Liver (tissue), 9 donors: Measurements from ENCODE around the gene SEZ6L2. TPM values are rescaled to one million over a fixed set of nuclear protein-coding genes. Genes with fewer than 3 reads are reported as not detected.

Source experiments
- DNase-seq: peaks from one replicate; pipeline ENCODE4 v3.0.0-alpha.2; 2017; ENCODE audit warnings: low spot score
- H3K27ac ChIP-seq, 2 donors: one replicate each; pipeline ENCODE4 v1.7.0; 2013; ENCODE audit warnings: inconsistent platforms in 2 of 2, low read length in 2 of 2, control low read depth in 1 of 2, low read depth in 1 of 2, mild to moderate bottlenecking in 1 of 2
- H3K27me3 ChIP-seq, 4 donors: one replicate each; pipeline versions ENCODE4 v1.6.1 to v1.7.0; 2013; ENCODE audit warnings: low read length in 3 of 4, inconsistent platforms in 1 of 4, mild to moderate bottlenecking in 1 of 4, moderate library complexity in 1 of 4; ENCODE audit not compliant: control insufficient read depth in 4 of 4, insufficient read depth in 4 of 4
- H3K36me3 ChIP-seq, 4 donors: one replicate each; pipeline versions ENCODE4 v1.6.1 to v1.7.0; 2013; ENCODE audit warnings: low read length in 3 of 4, mild to moderate bottlenecking in 3 of 4, low read depth in 1 of 4, moderate library complexity in 1 of 4; ENCODE audit not compliant: control insufficient read depth in 4 of 4, insufficient read depth in 3 of 4
- H3K4me1 ChIP-seq, 4 donors: one replicate each; pipeline versions ENCODE4 v1.6.1 to v1.7.0; 2013; ENCODE audit warnings: low read length in 3 of 4, mild to moderate bottlenecking in 3 of 4, moderate library complexity in 1 of 4; ENCODE audit not compliant: control insufficient read depth in 4 of 4, insufficient read depth in 4 of 4
- H3K4me3 ChIP-seq, 3 donors: one replicate each; pipeline versions ENCODE4 v1.6.1 to v1.7.0; 2013; ENCODE audit warnings: low read length in 3 of 3, control low read depth in 1 of 3, low read depth in 1 of 3, mild to moderate bottlenecking in 1 of 3
- H3K9ac ChIP-seq, 2 donors: one replicate each; pipeline ENCODE4 v1.7.0; 2013; ENCODE audit warnings: low read length in 2 of 2, mild to moderate bottlenecking in 2 of 2, moderate library complexity in 2 of 2, control low read depth in 1 of 2, low read depth in 1 of 2
- H3K9me3 ChIP-seq, 4 donors: one replicate each; pipeline versions ENCODE4 v1.6.1 to v1.7.0; 2013; ENCODE audit warnings: low read length in 3 of 4; ENCODE audit not compliant: control insufficient read depth in 4 of 4
- FOXA1 ChIP-seq: IDR thresholded peaks from 2 replicates; pipeline ENCODE4 v1.6.1; 2016; ENCODE audit warnings: antibody characterized with exemption
- GABPA ChIP-seq, 2 donors: IDR thresholded peaks in 1 of 2; conservative IDR thresholded peaks in 1 of 2; 2 replicates each; pipeline ENCODE4 v1.6.1; 2016; ENCODE audit warnings: antibody characterized with exemption in 2 of 2, mild to moderate bottlenecking in 1 of 2, moderate library complexity in 1 of 2
- HNF4A ChIP-seq, 2 donors: conservative IDR thresholded peaks; 2 replicates each; pipeline ENCODE4 v1.6.1; 2016; ENCODE audit warnings: antibody characterized with exemption in 2 of 2, mild to moderate bottlenecking in 2 of 2
- HNF4G ChIP-seq: IDR thresholded peaks from 2 replicates; pipeline ENCODE4 v1.6.1; 2016; ENCODE audit warnings: antibody characterized with exemption
- JUND ChIP-seq, 2 donors: IDR thresholded peaks; 2 replicates each; pipeline ENCODE4 v1.6.1; 2016; ENCODE audit warnings: antibody characterized with exemption in 2 of 2
- NR2F2 ChIP-seq: IDR thresholded peaks from 2 replicates; pipeline ENCODE4 v1.6.1; 2016; ENCODE audit warnings: antibody characterized with exemption
- RAD21 ChIP-seq, 2 donors: IDR thresholded peaks; 2 replicates each; pipeline ENCODE4 v1.6.1; 2016; ENCODE audit warnings: antibody characterized with exemption in 2 of 2, mild to moderate bottlenecking in 2 of 2
- REST ChIP-seq: IDR thresholded peaks from 2 replicates; pipeline ENCODE4 v1.6.1; 2016; ENCODE audit warnings: antibody characterized with exemption, mild to moderate bottlenecking
- TAF1 ChIP-seq: conservative IDR thresholded peaks from 2 replicates; pipeline ENCODE4 v1.6.1; 2016; ENCODE audit warnings: antibody characterized with exemption, mild to moderate bottlenecking
- YY1 ChIP-seq: IDR thresholded peaks from 2 replicates; pipeline ENCODE4 v1.6.1; 2016; ENCODE audit warnings: antibody characterized with exemption, mild to moderate bottlenecking
- WGBS: extraction: QIAGEN DNeasy Blood & Tissue Kit; methylation state at CpG from one replicate; pipeline ENCODE4 v1.1.7; 2013; 5-methylcytosine and 5-hydroxymethylcytosine counted together
- polyA plus RNA-seq, 2 donors: library from polyadenylated mRNA; stranded (reverse) in 1 of 2; unstranded in 1 of 2; fragments of 200-250 nt in 1 of 2; fragments of >200 nt in 1 of 2; fragmentation: Nextera tagmentation in 1 of 2; extraction: Ambion mirVana in 1 of 2; gene quantifications; one replicate each; pipeline versions ENCODE4 v1.2.1 to v1.2.3, GENCODE V29; 2013 to 2015
- total RNA-seq, 2 donors: library from RNA; depleted of rRNA; stranded (reverse); fragments of >200 nt; gene quantifications; one replicate each; pipeline ENCODE4 v1.2.3, GENCODE V29; 2014
- TF ChIP-seq, protein P1 (sequence below): IDR thresholded peaks from 2 replicates; pipeline ENCODE4 v1.6.1; 2016; ENCODE audit warnings: antibody characterized with exemption
- TF ChIP-seq, protein P2 (sequence below): fragments of 150-350 bp; IDR thresholded peaks from 2 replicates; pipeline ENCODE4 v1.5.1; 2017; ENCODE audit warnings: improper control_type of control experiment, low read depth, low read length; ENCODE audit not compliant: missing input control
- TF ChIP-seq, protein P3 (sequence below): IDR thresholded peaks from 2 replicates; pipeline ENCODE4 v1.6.1; 2016; ENCODE audit warnings: antibody characterized with exemption
- TF ChIP-seq, protein P4 (sequence below): IDR thresholded peaks from 2 replicates; pipeline ENCODE4 v1.6.1; 2016; ENCODE audit warnings: antibody characterized with exemption
- donor health status: healthy.
- donor health status: healthy.
- donor health status: healthy.
- donor health status: healthy.
- donor health status: healthy.

The SEZ6L2 gene
- total and polyA plus RNA-seq, 4 donors: 0.24 to 0.37 (median 0.30) TPM

GRCh38 chr16:29845656-29846055 lies 53.7 kb downstream of the SEZ6L2 start:
- TF ChIP-seq, protein P1, sequence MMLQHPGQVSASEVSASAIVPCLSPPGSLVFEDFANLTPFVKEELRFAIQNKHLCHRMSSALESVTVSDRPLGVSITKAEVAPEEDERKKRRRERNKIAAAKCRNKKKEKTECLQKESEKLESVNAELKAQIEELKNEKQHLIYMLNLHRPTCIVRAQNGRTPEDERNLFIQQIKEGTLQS: no peak
- TF ChIP-seq FOXA1 (no peak), HNF4G (no peak), YY1 (no peak), JUND (IDR thresholded peaks at IDR 0.05) (no peak), REST (no peak), RAD21 (IDR thresholded peaks at IDR 0.05) (no peak), NR2F2 (no peak), TAF1 (no peak)
- TF ChIP-seq, protein P2, sequence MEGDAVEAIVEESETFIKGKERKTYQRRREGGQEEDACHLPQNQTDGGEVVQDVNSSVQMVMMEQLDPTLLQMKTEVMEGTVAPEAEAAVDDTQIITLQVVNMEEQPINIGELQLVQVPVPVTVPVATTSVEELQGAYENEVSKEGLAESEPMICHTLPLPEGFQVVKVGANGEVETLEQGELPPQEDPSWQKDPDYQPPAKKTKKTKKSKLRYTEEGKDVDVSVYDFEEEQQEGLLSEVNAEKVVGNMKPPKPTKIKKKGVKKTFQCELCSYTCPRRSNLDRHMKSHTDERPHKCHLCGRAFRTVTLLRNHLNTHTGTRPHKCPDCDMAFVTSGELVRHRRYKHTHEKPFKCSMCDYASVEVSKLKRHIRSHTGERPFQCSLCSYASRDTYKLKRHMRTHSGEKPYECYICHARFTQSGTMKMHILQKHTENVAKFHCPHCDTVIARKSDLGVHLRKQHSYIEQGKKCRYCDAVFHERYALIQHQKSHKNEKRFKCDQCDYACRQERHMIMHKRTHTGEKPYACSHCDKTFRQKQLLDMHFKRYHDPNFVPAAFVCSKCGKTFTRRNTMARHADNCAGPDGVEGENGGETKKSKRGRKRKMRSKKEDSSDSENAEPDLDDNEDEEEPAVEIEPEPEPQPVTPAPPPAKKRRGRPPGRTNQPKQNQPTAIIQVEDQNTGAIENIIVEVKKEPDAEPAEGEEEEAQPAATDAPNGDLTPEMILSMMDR: no peak
- Histone ChIP-seq H3K36me3 (peaks cover 17 to 55% (median 24%) of the 10 kb centered on the region in 4 donors), H3K27me3 (no peaks in the 10 kb centered on the region), H3K9ac (no peak overlapping the region), H3K4me1 (no peaks in the 10 kb centered on the region), H3K4me3 (no peak overlapping the region), H3K9me3 (no peaks in the 10 kb centered on the region), H3K27ac (no peak overlapping the region)
- no peak for DNase-seq
- 96% methylated on average over 18 of the region's 18 CpGs for WGBS

DNA sequence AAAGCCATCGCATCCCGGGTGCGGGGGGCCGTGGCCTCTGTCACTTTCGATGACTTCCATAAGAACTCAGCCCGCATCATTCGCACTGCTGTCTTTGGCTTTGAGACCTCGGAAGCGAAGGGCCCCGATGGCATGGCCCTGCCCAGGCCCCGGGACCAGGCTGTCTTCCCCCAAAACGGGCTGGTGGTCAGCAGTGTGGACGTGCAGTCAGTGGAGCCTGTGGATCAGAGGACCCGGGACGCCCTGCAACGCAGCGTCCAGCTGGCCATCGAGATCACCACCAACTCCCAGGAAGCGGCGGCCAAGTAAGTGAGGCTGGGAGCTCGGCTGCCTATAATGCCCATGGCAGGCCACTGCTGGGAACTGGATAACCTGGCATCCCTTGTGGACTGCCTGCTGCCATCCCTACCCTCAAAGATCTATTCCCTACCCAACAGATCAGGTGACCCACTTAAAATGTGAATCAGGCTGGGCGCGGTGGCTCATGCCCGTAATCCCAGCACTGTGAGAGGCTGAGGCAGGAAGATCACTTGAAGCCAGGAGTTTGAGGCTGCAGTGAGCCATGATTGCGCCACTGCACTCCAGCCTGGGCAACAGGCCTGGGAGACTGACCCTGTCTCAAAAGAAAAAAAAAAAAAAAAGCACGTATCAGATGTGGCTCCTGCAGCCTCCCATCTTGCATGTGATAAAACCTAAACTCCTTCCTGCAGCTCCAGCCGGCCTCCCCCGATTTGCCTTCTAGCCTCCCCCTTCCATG lies 54.6 kb downstream of the SEZ6L2 start:
- no peak for DNase-seq
- H3K9ac ChIP-seq: no peak overlapping the region
- peaks cover 21 to 63% (median 28%) of the 10 kb centered on the region in 4 donors for H3K36me3 ChIP-seq
- 94% methylated on average over 28 of the region's 28 CpGs for WGBS
- no peaks in the 10 kb centered on the region for H3K9me3 ChIP-seq
- H3K4me3 ChIP-seq: no peak overlapping the region
- no peaks in the 10 kb centered on the region for H3K4me1 ChIP-seq
- no peak overlapping the region for H3K27ac ChIP-seq
- TF ChIP-seq TAF1 (no peak), REST (no peak), HNF4A (conservative IDR thresholded peaks at IDR 0.05) (no peak), GABPA (IDR thresholded peaks at IDR 0.05 in 1 of 2, conservative IDR thresholded peaks at IDR 0.05 in 1 of 2) (no peak), FOXA1 (no peak), JUND (IDR thresholded peaks at IDR 0.05) (no peak)
- TF ChIP-seq, protein P3, sequence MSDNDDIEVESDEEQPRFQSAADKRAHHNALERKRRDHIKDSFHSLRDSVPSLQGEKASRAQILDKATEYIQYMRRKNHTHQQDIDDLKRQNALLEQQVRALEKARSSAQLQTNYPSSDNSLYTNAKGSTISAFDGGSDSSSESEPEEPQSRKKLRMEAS: no peak
- TF ChIP-seq, protein P4, sequence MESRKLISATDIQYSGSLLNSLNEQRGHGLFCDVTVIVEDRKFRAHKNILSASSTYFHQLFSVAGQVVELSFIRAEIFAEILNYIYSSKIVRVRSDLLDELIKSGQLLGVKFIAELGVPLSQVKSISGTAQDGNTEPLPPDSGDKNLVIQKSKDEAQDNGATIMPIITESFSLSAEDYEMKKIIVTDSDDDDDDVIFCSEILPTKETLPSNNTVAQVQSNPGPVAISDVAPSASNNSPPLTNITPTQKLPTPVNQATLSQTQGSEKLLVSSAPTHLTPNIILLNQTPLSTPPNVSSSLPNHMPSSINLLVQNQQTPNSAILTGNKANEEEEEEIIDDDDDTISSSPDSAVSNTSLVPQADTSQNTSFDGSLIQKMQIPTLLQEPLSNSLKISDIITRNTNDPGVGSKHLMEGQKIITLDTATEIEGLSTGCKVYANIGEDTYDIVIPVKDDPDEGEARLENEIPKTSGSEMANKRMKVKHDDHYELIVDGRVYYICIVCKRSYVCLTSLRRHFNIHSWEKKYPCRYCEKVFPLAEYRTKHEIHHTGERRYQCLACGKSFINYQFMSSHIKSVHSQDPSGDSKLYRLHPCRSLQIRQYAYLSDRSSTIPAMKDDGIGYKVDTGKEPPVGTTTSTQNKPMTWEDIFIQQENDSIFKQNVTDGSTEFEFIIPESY: no peak
- no peaks in the 10 kb centered on the region for H3K27me3 ChIP-seq
